ENCODE data around the gene TENM4. TPM values are rescaled to one million over a fixed set of nuclear protein-coding genes. Genes with fewer than 3 reads are reported as not detected.

TENM4 gene
- total RNA-seq, 1 experiment from 2014 or later: 9.9 TPM

DNA sequence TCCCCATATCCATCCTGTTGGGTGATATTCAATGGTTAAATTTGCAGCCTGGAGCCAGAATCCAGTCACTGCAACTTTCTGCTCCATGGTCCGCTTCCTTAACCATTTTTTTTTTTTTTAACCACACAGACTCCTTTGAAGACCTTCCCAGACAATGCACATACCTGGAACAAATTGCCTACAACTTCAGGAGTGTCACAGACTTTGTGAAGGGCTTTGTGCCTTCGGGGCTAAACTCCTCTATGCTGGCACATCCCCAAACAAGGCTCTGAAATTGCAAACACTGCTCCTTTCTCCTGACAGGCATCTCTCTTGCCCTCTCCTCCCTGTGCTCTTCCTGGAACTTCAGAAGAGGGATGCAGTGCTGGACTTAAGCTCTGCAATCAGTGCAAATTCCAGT lies 40.6 kb downstream of the TENM4 start:
- ChIA-PET CTCF (interaction anchor here (0.6 to 6.9 kb wide), 44 partner anchors 9 to 1685 kb away, joined by 3 to 170 read pairs (median 4); partner anchors contain the start of gene TENM4), POLR2A (interaction anchor here (0.8 to 1.6 kb wide), 4 partner anchors 32 to 40 kb away, joined by 3 to 9 read pairs (median 4); partner anchors contain the start of gene TENM4)
- no peaks in the 10 kb centered on the region for H3K27me3 Mint-ChIP-seq (ENCODE audit: insufficient read depth, unreplicated experiment)
- H3K4me3 Mint-ChIP-seq (ENCODE audit: unreplicated experiment): no peak overlapping the region
- intact Hi-C loops (cut with micrococcal nuclease): loop anchor here (1.0 to 2.0 kb wide), 3 partner anchors 40 to 309 kb away; no protein-coding TSS in a partner anchor
- peaks cover 11% of the 10 kb centered on the region for H3K4me1 Mint-ChIP-seq (ENCODE audit: insufficient read depth, unreplicated experiment)
- no peak for DNase-seq (ENCODE audit: unreplicated experiment)
- H3K9me3 Mint-ChIP-seq (ENCODE audit: unreplicated experiment): no peaks in the 10 kb centered on the region
- BruUV-seq (replicated peaks): no TSS peak
- TF ChIP-seq, protein P1, sequence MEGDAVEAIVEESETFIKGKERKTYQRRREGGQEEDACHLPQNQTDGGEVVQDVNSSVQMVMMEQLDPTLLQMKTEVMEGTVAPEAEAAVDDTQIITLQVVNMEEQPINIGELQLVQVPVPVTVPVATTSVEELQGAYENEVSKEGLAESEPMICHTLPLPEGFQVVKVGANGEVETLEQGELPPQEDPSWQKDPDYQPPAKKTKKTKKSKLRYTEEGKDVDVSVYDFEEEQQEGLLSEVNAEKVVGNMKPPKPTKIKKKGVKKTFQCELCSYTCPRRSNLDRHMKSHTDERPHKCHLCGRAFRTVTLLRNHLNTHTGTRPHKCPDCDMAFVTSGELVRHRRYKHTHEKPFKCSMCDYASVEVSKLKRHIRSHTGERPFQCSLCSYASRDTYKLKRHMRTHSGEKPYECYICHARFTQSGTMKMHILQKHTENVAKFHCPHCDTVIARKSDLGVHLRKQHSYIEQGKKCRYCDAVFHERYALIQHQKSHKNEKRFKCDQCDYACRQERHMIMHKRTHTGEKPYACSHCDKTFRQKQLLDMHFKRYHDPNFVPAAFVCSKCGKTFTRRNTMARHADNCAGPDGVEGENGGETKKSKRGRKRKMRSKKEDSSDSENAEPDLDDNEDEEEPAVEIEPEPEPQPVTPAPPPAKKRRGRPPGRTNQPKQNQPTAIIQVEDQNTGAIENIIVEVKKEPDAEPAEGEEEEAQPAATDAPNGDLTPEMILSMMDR (IDR thresholded peaks at IDR 0.05; ENCODE audit: unreplicated experiment): no peak
- peaks cover 13% of the 10 kb centered on the region for H3K36me3 Mint-ChIP-seq (ENCODE audit: insufficient read depth, unreplicated experiment)
- no peak overlapping the region for H3K27ac Mint-ChIP-seq (ENCODE audit: low read depth, unreplicated experiment)

DNA sequence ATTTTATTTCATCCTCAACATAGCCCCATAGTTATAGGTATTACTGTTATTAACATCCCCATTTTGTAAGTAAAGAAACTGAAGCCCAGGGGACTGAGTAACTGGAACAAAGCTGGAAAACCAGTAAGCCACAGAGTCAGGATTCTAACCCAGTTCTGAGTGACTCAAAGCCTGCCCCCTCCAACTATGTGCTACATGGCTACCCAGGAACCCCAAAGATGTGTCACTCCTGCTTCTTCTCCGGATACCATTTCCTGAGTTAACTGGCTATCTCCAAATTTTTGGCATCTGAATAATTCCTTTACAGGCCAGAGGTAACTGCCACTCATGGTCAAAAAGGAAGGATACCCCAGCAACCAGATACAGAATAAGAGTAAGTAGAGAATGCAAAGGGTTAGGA lies 43.6 kb downstream of the TENM4 start:
- ChIA-PET CTCF (interaction anchor here (0.8 to 1.8 kb wide), 2 partner anchors 43 to 1840 kb away, joined by 3 to 6 read pairs; partner anchors contain the start of gene TENM4), POLR2A (no interaction called here)
- no peak overlapping the region for H3K4me3 Mint-ChIP-seq (ENCODE audit: unreplicated experiment)
- TF ChIP-seq, protein P1 (IDR thresholded peaks at IDR 0.05; ENCODE audit: unreplicated experiment): no peak
- BruUV-seq (replicated peaks): no TSS peak
- no peak for DNase-seq (ENCODE audit: unreplicated experiment)
- peaks cover 6% of the 10 kb centered on the region for H3K36me3 Mint-ChIP-seq (ENCODE audit: insufficient read depth, unreplicated experiment)
- H3K9me3 Mint-ChIP-seq (ENCODE audit: unreplicated experiment): no peaks in the 10 kb centered on the region
- intact Hi-C loops (cut with micrococcal nuclease): no loop called here
- H3K4me1 Mint-ChIP-seq (ENCODE audit: insufficient read depth, unreplicated experiment): peaks cover 18% of the 10 kb centered on the region
- no peak overlapping the region for H3K27ac Mint-ChIP-seq (ENCODE audit: low read depth, unreplicated experiment)
- no peaks in the 10 kb centered on the region for H3K27me3 Mint-ChIP-seq (ENCODE audit: insufficient read depth, unreplicated experiment)

DNA sequence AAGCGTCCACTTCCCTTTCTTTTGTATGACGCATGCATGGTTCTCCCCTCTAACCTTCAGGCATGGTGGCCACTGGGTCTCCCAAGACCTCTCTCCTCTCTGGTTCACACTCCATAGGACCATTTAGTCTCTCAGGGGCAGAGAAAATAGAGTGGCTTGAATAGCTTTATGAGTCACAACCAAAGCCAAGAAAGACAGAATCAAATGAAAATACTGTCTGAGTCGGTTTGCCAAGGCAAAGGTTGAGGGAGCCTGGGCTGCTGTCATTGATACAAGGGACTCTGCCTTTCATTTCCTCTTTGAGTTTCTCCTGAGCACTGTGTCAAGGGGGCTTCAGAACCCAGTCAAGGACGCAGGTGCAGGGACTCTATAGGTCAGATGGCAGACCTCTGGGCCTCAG lies 44.2 kb downstream of the TENM4 start:
- TF ChIP-seq, protein P1 (IDR thresholded peaks at IDR 0.05; ENCODE audit: unreplicated experiment): no peak
- Mint-ChIP-seq H3K27me3 (ENCODE audit: insufficient read depth, unreplicated experiment) (no peaks in the 10 kb centered on the region), H3K9me3 (ENCODE audit: unreplicated experiment) (no peaks in the 10 kb centered on the region), H3K4me1 (ENCODE audit: insufficient read depth, unreplicated experiment) (peaks cover 18% of the 10 kb centered on the region), H3K36me3 (ENCODE audit: insufficient read depth, unreplicated experiment) (peaks cover 4% of the 10 kb centered on the region), H3K27ac (ENCODE audit: low read depth, unreplicated experiment) (no peak overlapping the region), H3K4me3 (ENCODE audit: unreplicated experiment) (no peak overlapping the region)
- no TSS peak for BruUV-seq (replicated peaks)
- ChIA-PET CTCF (interaction anchor here (0.6 to 2.8 kb wide), 5 partner anchors 43 to 1841 kb away, joined by 3 to 11 read pairs (median 6); partner anchors contain the start of gene TENM4), POLR2A (no interaction called here)
- intact Hi-C loops (cut with micrococcal nuclease): no loop called here
- no peak for DNase-seq (ENCODE audit: unreplicated experiment)

- ChIA-PET POLR2A (no interaction called here), CTCF (interaction anchor here (0.6 to 2.8 kb wide), 7 partner anchors 24 to 760 kb away, joined by 4 to 14 read pairs (median 6); partner anchors contain the start of gene TENM4)
- H3K4me3 Mint-ChIP-seq (ENCODE audit: unreplicated experiment): no peak overlapping the region
- intact Hi-C loops (cut with micrococcal nuclease): no loop called here
- no peaks in the 10 kb centered on the region for H3K36me3 Mint-ChIP-seq (ENCODE audit: insufficient read depth, unreplicated experiment)
- H3K27ac Mint-ChIP-seq (ENCODE audit: low read depth, unreplicated experiment): no peak overlapping the region
- DNase-seq (ENCODE audit: unreplicated experiment): no peak
- TF ChIP-seq, protein P1 (IDR thresholded peaks at IDR 0.05; ENCODE audit: unreplicated experiment): no peak
- no peaks in the 10 kb centered on the region for H3K9me3 Mint-ChIP-seq (ENCODE audit: unreplicated experiment)
- peaks cover 18% of the 10 kb centered on the region for H3K4me1 Mint-ChIP-seq (ENCODE audit: insufficient read depth, unreplicated experiment)
- H3K27me3 Mint-ChIP-seq (ENCODE audit: insufficient read depth, unreplicated experiment): no peaks in the 10 kb centered on the region
- BruUV-seq (replicated peaks): no TSS peak
Observed at GRCh38 chr11:79396001-79396400, 44.8 kb downstream of the TENM4 start.

Measured in MCF 10A (cell line).